ENCODE results near the gene RAB1A.

- no peak for TF ChIP-seq CTCF (IDR thresholded peaks at IDR 0.05)
- TF ChIP-seq POLR2A (IDR thresholded peaks at IDR 0.05), result no peak
Observed at GRCh38 chr2:65037178-65037577, 92.7 kb downstream of the RAB1A start.

Data from esophagus squamous epithelium (tissue), 4 donors.